Adrenal gland (tissue), 12 donors: ENCODE measurements around the gene MSANTD1. TPM values are rescaled to one million over a fixed set of nuclear protein-coding genes. Genes with fewer than 3 reads are reported as not detected.
A peak's percentile ranks its signal among the peaks of the same experiment; 100 is the strongest.

ENCODE experiments used
- DNase-seq, 7 donors: peaks; one replicate each; pipeline ENCODE4 v3.0.0-alpha.2; 2019 to 2020
- H3K27ac ChIP-seq, 5 donors: fragments of 200-600 bp; sonication (generic) in 4 of 5; 1 replicate in 3 of 5; 2 replicates in 2 of 5; pipeline versions ENCODE4 v1.5.1 to v1.8.0; 2016 to 2020; ENCODE audit warnings: mild to moderate bottlenecking in 1 of 5
- H3K27me3 ChIP-seq: fragments of 200-600 bp; 2 replicates; pipeline ENCODE4 v1.8.0; 2021
- H3K36me3 ChIP-seq, 2 donors: fragments of 200-600 bp; replicated peaks in 1 of 2; 1 replicate in 1 of 2; 2 replicates in 1 of 2; pipeline versions ENCODE4 v1.5.1 to v1.8.0; 2018 to 2022
- H3K4me1 ChIP-seq, 2 donors: fragments of 200-600 bp; replicated peaks in 1 of 2; 1 replicate in 1 of 2; 2 replicates in 1 of 2; pipeline versions ENCODE4 v1.5.1 to v1.8.0; 2018 to 2021
- H3K4me3 ChIP-seq, 4 donors: fragments of 200-600 bp; sonication (generic) in 3 of 4; one replicate each; pipeline ENCODE4 v1.5.1; 2016 to 2018
- H3K9me3 ChIP-seq, 3 donors: fragments of 200-600 bp; sonication (generic) in 1 of 3; replicated peaks in 1 of 3; 1 replicate in 2 of 3; 2 replicates in 1 of 3; pipeline versions ENCODE4 v1.5.1 to v1.8.0; 2016 to 2021
- CTCF ChIP-seq, 6 experiments: fragments of 450-650 bp in 4 of 6; fragments of 200-600 bp in 2 of 6; sonication (generic) in 1 of 6; IDR thresholded peaks; 1 replicate in 5 of 6; 2 replicates in 1 of 6; pipeline versions ENCODE4 v1.5.1 to v1.8.0; 2016 to 2021; ENCODE audit warnings: antibody characterized with exemption in 6 of 6, mild to moderate bottlenecking in 2 of 6, moderate library complexity in 1 of 6
- POLR2A ChIP-seq, 2 donors: fragments of 450-650 bp; IDR thresholded peaks; one replicate each; pipeline ENCODE4 v1.6.1; 2017; ENCODE audit warnings: antibody characterized with exemption in 2 of 2, mild to moderate bottlenecking in 2 of 2, moderate library complexity in 1 of 2
- WGBS, 4 donors: extraction: QIAGEN DNeasy Blood & Tissue Kit in 2 of 4; methylation state at CpG; one replicate each; pipeline versions ENCODE4 v1.1.5 to v1.1.7; 2013 to 2017; 5-methylcytosine and 5-hydroxymethylcytosine counted together
- intact Hi-C, 2 donors: fragments of 100-400 bp; cut with DNase I; formaldehyde crosslinking; loops; one replicate each; pipeline versions ENCODE4 v1.14.1 to v1.15.0; 2022 to 2023
- polyA plus RNA-seq, 3 donors: library from polyadenylated mRNA; stranded (reverse); fragments of 200-250 nt in 2 of 3; fragments of 350-450 nt in 1 of 3; fragmentation: Illumina TruSeq in 1 of 3; extraction: RNeasy Lipid Tissue Mini Kit (QIAGEN cat#74804) in 1 of 3; gene quantifications; one replicate each; pipeline ENCODE4 v1.2.3, GENCODE V29; 2013 to 2014
- total RNA-seq, 9 donors: library from RNA; depleted of rRNA in 4 of 9; stranded (reverse); fragments of >200 nt in 4 of 9; fragments of 120-200 nt in 1 of 9; fragmentation: NEBNext Ultra II Directional in 1 of 9; extraction: Animal tissue kit (Norgen Biotek cat#: 25700) in 1 of 9; gene quantifications; one replicate each; pipeline versions ENCODE4 v1.1.0 to v1.2.4, GENCODE V29; 2013 to 2023
- donor health status: healthy with polysubstance abuse.
- donor health status: Bipolar disorder and iron deficiency.
- donor health status: DM: yes; HTN: yes; CAD: no.
- donor health status: DM: no; HTN: no; CAD: no.
- donor health status: DM: no; HTN: no; CAD: no.
- donor health status: DM: yes; HTN: yes; CAD: no.

MSANTD1 gene
- total and polyA plus RNA-seq, 12 donors, result 0.05 to 3.0 (median 0.40) TPM; not detected in 1

DNA sequence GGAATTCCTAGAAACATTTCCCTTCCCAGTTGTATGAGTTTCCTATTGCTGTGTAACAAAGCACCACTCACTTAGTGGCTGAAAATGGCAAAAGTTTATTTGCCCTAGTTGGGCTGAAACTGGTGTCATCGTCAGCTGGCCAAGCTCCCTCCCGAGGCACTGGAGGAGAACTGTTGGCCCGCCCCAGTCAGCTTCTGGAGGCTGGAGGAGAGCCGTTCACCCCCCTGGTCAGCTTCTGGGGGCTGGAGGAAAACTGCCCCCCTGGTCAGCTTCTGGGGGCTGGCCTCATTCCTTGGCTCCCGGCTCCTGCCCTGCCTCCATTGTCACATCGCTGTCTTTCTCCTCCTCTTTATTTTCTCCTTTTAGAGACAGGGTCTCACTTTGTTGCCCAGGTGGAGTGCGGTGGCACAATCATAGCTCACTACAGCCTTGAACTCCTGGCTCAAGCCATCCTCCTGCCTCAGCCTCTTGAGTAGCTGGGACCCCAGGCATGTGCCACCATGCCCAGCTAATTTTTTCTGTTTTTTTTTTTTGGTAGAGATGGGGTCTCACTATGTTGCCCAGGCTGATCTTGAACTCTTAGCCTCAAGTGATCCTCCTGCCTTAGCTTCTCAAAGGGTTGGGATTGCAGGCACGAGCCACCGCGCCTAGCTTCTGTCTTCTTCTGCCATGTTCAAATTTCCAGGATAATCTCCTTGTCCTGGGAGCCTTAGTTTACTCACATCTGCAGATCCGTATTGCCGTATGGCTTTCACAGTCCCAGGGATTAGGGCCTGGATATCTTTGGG lies 47.1 kb downstream of the MSANTD1 start:
- Histone ChIP-seq H3K27me3 (no peaks in the 10 kb centered on the region), H3K4me1 (peaks cover 4 to 18% of the 10 kb centered on the region in 2 donors), H3K9me3 (no peaks in the 10 kb centered on the region), H3K36me3 (no peaks in the 10 kb centered on the region), H3K27ac (no peak overlapping the region), H3K4me3 (no peak overlapping the region)
- no peak for TF ChIP-seq CTCF (IDR thresholded peaks at IDR 0.05)
- no peak for TF ChIP-seq POLR2A (IDR thresholded peaks at IDR 0.05)
- WGBS, 4 donors, result 93 to 95% (median 94%) methylated on average over 12 of the region's 12 CpGs
- intact Hi-C loops, result no loop called here
- peak in 2 of 7 donors; percentile 15 to 39 for DNase-seq

DNA sequence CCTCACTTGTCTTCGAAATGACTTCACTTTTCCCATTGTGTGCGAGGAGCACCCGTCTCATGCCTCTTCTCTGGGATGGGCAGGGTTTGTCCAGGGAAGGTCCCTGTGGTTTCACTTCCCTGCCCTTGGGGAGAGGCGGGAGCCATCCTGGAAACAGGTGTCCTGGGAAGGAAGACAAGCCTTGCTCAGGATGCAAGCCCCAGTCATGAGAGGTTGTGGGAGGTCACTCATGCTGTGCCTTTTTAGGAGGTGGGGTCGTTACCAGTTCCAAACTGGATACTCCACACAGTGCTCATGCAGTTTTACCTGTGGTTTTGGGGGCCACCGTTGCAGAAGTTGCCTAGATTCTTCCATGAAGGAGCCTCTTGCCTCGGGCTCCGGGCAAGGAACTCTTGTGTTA lies 47.7 kb downstream of the MSANTD1 start:
- H3K9me3 ChIP-seq, result no peaks in the 10 kb centered on the region
- intact Hi-C loops, result no loop called here
- WGBS, 4 donors, result 92 to 94% (median 93%) methylated on average over 8 of the region's 8 CpGs
- peaks cover under 1 to 12% of the 10 kb centered on the region in 2 donors for H3K4me1 ChIP-seq
- no peaks in the 10 kb centered on the region for H3K36me3 ChIP-seq
- no peak overlapping the region for H3K4me3 ChIP-seq
- no peaks in the 10 kb centered on the region for H3K27me3 ChIP-seq
- peak in 2 of 7 donors; percentile 10 to 37 for DNase-seq
- H3K27ac ChIP-seq, result no peak overlapping the region
- TF ChIP-seq CTCF (IDR thresholded peaks at IDR 0.05) (no peak), POLR2A (IDR thresholded peaks at IDR 0.05) (no peak)

- intact Hi-C loops, result no loop called here
- Histone ChIP-seq H3K27ac (no peak overlapping the region), H3K9me3 (no peaks in the 10 kb centered on the region), H3K4me1 (peaks cover 4 to 18% of the 10 kb centered on the region in 2 donors), H3K27me3 (no peaks in the 10 kb centered on the region), H3K36me3 (no peaks in the 10 kb centered on the region), H3K4me3 (no peak overlapping the region)
- DNase-seq, result peak in 3 of 7 donors; percentile 6 to 10 (median 6)
- TF ChIP-seq POLR2A (IDR thresholded peaks at IDR 0.05) (no peak), CTCF (IDR thresholded peaks at IDR 0.05) (no peak)
- WGBS, 4 donors, result 94 to 98% (median 96%) methylated on average over 13 of the region's 13 CpGs
These were observed 48.3 kb downstream of the MSANTD1 start for GRCh38 chr4:3297066-3297859.
